GM18519 (cell line): ENCODE data around the gene COL10A1.

Source experiments
- ATAC-seq: cut with Tn5 transposase; IDR thresholded peaks from one replicate; pipeline ENCODE4 v1.9.1; 2021; ENCODE audit warnings: mild to moderate bottlenecking, moderate library complexity; ENCODE audit not compliant: unreplicated experiment, low FRiP score

The COL10A1 gene

GRCh38 chr6:116088946-116089345 lies 37.0 kb downstream of the COL10A1 start:
- ATAC-seq: no peak

GRCh38 chr6:116087437-116088027 lies 38.4 kb downstream of the COL10A1 start:
- peak; percentile 93 for ATAC-seq

GRCh38 chr6:116084284-116084683 lies 41.6 kb downstream of the COL10A1 start:
- ATAC-seq: no peak

- no peak for ATAC-seq
Measured at GRCh38 chr6:116083052-116083451, 42.9 kb downstream of the COL10A1 start.

- no peak for ATAC-seq
Measured at GRCh38 chr6:116078945-116079344, 47.0 kb downstream of the COL10A1 start.

- no peak for ATAC-seq
Measured at GRCh38 chr6:116078522-116078921, 47.4 kb downstream of the COL10A1 start.

- ATAC-seq: no peak
Measured at GRCh38 chr6:116074732-116075390, 51.1 kb downstream of the COL10A1 start.

- ATAC-seq: no peak
Measured at GRCh38 chr6:116073765-116074440, 52.0 kb downstream of the COL10A1 start.

GRCh38 chr6:116072368-116072767 lies 53.6 kb downstream of the COL10A1 start:
- ATAC-seq: no peak

- no peak for ATAC-seq
Measured at GRCh38 chr6:116070616-116071389, 55.1 kb downstream of the COL10A1 start.

GRCh38 chr6:116070101-116070500 lies 55.8 kb downstream of the COL10A1 start:
- ATAC-seq: no peak
